H9 (cell line): Measurements from ENCODE around the gene MUC4. TPM values are rescaled to one million over a fixed set of nuclear protein-coding genes. Genes with fewer than 3 reads are reported as not detected.

Source experiments
- DNase-seq: peaks from one replicate; pipeline ENCODE4 v3.0.0-alpha.2; 2017
- H2AFZ ChIP-seq: one replicate; pipeline ENCODE4 v1.6.1; 2013; ENCODE audit warnings: mild to moderate bottlenecking, low read length, control low read depth, moderate library complexity
- H2AK5ac ChIP-seq: 2 replicates; pipeline ENCODE4 v1.6.1; 2013; ENCODE audit warnings: low read length, control low read depth, mixed read lengths; ENCODE audit not compliant: insufficient read length
- H2BK120ac ChIP-seq: one replicate; pipeline ENCODE4 v1.6.1; 2013; ENCODE audit warnings: low read depth, mild to moderate bottlenecking, low read length, control low read depth, inconsistent platforms; ENCODE audit not compliant: poor library complexity, severe bottlenecking
- H2BK12ac ChIP-seq: 2 replicates; pipeline ENCODE4 v1.6.1; 2013; ENCODE audit warnings: low read length, control low read depth, mixed read lengths, low read depth; ENCODE audit not compliant: insufficient read length
- H2BK15ac ChIP-seq: 2 replicates; pipeline ENCODE4 v1.6.1; 2013; ENCODE audit warnings: low read depth, low read length, control low read depth
- H2BK20ac ChIP-seq: one replicate; pipeline ENCODE4 v1.6.1; 2013; ENCODE audit warnings: low read depth, mild to moderate bottlenecking, low read length, control low read depth, inconsistent platforms; ENCODE audit not compliant: poor library complexity, severe bottlenecking
- H2BK5ac ChIP-seq: 2 replicates; pipeline ENCODE4 v1.6.1; 2013; ENCODE audit warnings: low read length, control low read depth, mixed read lengths; ENCODE audit not compliant: insufficient read length
- H3K14ac ChIP-seq: 2 replicates; pipeline ENCODE4 v1.6.1; 2013; ENCODE audit warnings: low read length, control low read depth; ENCODE audit not compliant: insufficient read depth
- H3K18ac ChIP-seq: 2 replicates; pipeline ENCODE4 v1.6.1; 2013; ENCODE audit warnings: low read depth, mild to moderate bottlenecking, mixed read lengths, low read length, control low read depth; ENCODE audit not compliant: insufficient read length
- H3K23ac ChIP-seq: 2 replicates; pipeline ENCODE4 v1.6.1; 2013; ENCODE audit warnings: low read length, control low read depth, mixed read lengths, low read depth; ENCODE audit not compliant: insufficient read length
- H3K23me2 ChIP-seq: 2 replicates; pipeline ENCODE4 v1.6.1; 2013; ENCODE audit warnings: low read depth, mild to moderate bottlenecking, mixed read lengths, low read length, control low read depth; ENCODE audit not compliant: insufficient read length, poor library complexity, severe bottlenecking
- H3K27ac ChIP-seq: 2 replicates; pipeline ENCODE4 v1.5.1; 2013; ENCODE audit warnings: low read length, control low read depth, mixed read lengths, low read depth; ENCODE audit not compliant: insufficient read length
- H3K27me3 ChIP-seq: 2 replicates; pipeline ENCODE4 v1.6.1; 2013; ENCODE audit warnings: low read length, control low read depth, inconsistent platforms; ENCODE audit not compliant: insufficient read depth
- H3K4ac ChIP-seq: 2 replicates; pipeline ENCODE4 v1.6.1; 2013; ENCODE audit warnings: low read depth, mild to moderate bottlenecking, control low read depth, inconsistent platforms, low read length, moderate library complexity
- H3K4me1 ChIP-seq: 2 replicates; pipeline ENCODE4 v1.6.1; 2013; ENCODE audit warnings: low read length, control low read depth, inconsistent platforms; ENCODE audit not compliant: insufficient read depth
- H3K4me2 ChIP-seq: 2 replicates; pipeline ENCODE4 v1.6.1; 2013; ENCODE audit warnings: low read length, control low read depth, mixed read lengths; ENCODE audit not compliant: insufficient read length, insufficient read depth
- H3K56ac ChIP-seq: 2 replicates; pipeline ENCODE4 v1.6.1; 2013; ENCODE audit warnings: low read depth, mild to moderate bottlenecking, mixed read lengths, low read length, control low read depth; ENCODE audit not compliant: insufficient read length
- H3K79me1 ChIP-seq: 2 replicates; pipeline ENCODE4 v1.6.1; 2013; ENCODE audit warnings: low read depth, mild to moderate bottlenecking, moderate library complexity, low read length, control low read depth, inconsistent platforms; ENCODE audit not compliant: insufficient read depth, poor library complexity, severe bottlenecking
- H3K79me2 ChIP-seq: 2 replicates; pipeline ENCODE4 v1.6.1; 2013; ENCODE audit warnings: low read length, control low read depth, inconsistent platforms; ENCODE audit not compliant: insufficient read depth
- H3K9ac ChIP-seq: 2 replicates; pipeline ENCODE4 v1.6.1; 2013; ENCODE audit warnings: low read length, control low read depth, mixed read lengths; ENCODE audit not compliant: insufficient read length; ENCODE audit errors: extremely low read depth
- H3K9me3 ChIP-seq: one replicate; pipeline ENCODE4 v1.6.1; 2013; ENCODE audit warnings: low read depth, low read length, inconsistent platforms; ENCODE audit not compliant: control insufficient read depth
- H3T11ph ChIP-seq: one replicate; pipeline ENCODE4 v1.6.1; 2013; ENCODE audit warnings: mild to moderate bottlenecking, low read length, control low read depth, inconsistent platforms
- H4K20me1 ChIP-seq: one replicate; pipeline ENCODE4 v1.6.1; 2013; ENCODE audit not compliant: control insufficient read depth, insufficient read length, insufficient read depth
- H4K5ac ChIP-seq: 2 replicates; pipeline ENCODE4 v1.6.1; 2013; ENCODE audit warnings: low read depth, mild to moderate bottlenecking, mixed read lengths, low read length, control low read depth; ENCODE audit not compliant: insufficient read length
- H4K8ac ChIP-seq: replicated peaks from 2 replicates; pipeline ENCODE4 v1.6.1; 2013; ENCODE audit warnings: low read length, control low read depth, mixed read lengths, low read depth; ENCODE audit not compliant: insufficient read length
- H4K91ac ChIP-seq: 2 replicates; pipeline ENCODE4 v1.6.1; 2013; ENCODE audit warnings: low read depth, mild to moderate bottlenecking, moderate library complexity, mixed read lengths, low read length, control low read depth; ENCODE audit not compliant: insufficient read length
- H3K27ac Mint-ChIP-seq, 3 experiments: 2 replicates in 2 of 3; 3 replicates in 1 of 3; pipeline ENCODE4 v1.8.0; 2020 to 2021; ENCODE audit warnings: mixed read lengths in 3 of 3, mild to moderate bottlenecking in 1 of 3, moderate library complexity in 1 of 3
- H3K27me3 Mint-ChIP-seq: 2 replicates; pipeline ENCODE4 v1.8.0; 2021; ENCODE audit warnings: low read depth, mild to moderate bottlenecking, moderate library complexity, mixed read lengths
- H3K36me3 Mint-ChIP-seq, 3 experiments: 2 replicates in 2 of 3; 3 replicates in 1 of 3; pipeline ENCODE4 v1.8.0; 2020 to 2021; ENCODE audit warnings: low read depth in 3 of 3, mixed read lengths in 3 of 3; ENCODE audit not compliant: insufficient read depth in 1 of 3
- H3K4me1 Mint-ChIP-seq, 2 experiments: 2 replicates each; pipeline ENCODE4 v1.8.0; 2020; ENCODE audit warnings: mixed read lengths in 2 of 2
- H3K4me3 Mint-ChIP-seq, 2 experiments: 2 replicates in 1 of 2; 3 replicates in 1 of 2; pipeline ENCODE4 v1.8.0; 2020 to 2021; ENCODE audit warnings: mild to moderate bottlenecking in 2 of 2, mixed read lengths in 2 of 2, moderate library complexity in 1 of 2
- H3K9me3 Mint-ChIP-seq, 2 experiments: 2 replicates in 1 of 2; 3 replicates in 1 of 2; pipeline ENCODE4 v1.8.0; 2020; ENCODE audit warnings: mild to moderate bottlenecking in 2 of 2, mixed read lengths in 2 of 2, moderate library complexity in 1 of 2
- CTCF ChIP-seq: fragments of 200-600 bp; sonication (generic); conservative IDR thresholded peaks from 3 replicates; pipeline ENCODE4 v1.8.0; 2021; ENCODE audit warnings: antibody characterized with exemption, mild to moderate bottlenecking
- WGBS: extraction: QIAGEN DNeasy Blood & Tissue Kit; methylation state at CpG from one replicate; pipeline ENCODE4 v1.1.7; 2013; ENCODE audit warnings: missing lambda C conversion rate, low lambda C conversion rate, mixed read lengths; ENCODE audit not compliant: insufficient read length; ENCODE audit errors: extremely low coverage; 5-methylcytosine and 5-hydroxymethylcytosine counted together
- total RNA-seq: library from RNA; stranded (reverse); gene quantifications from 2 replicates; pipeline ENCODE4 v1.2.1, GENCODE V29; 2021

The MUC4 gene
- total RNA-seq, 1 experiment from 2014 or later, result 1.2 TPM

GRCh38 chr3:195813916-195814640 lies 2.3 kb upstream of the MUC4 start:
- peaks cover 8% of the 10 kb centered on the region for H3K27me3 Mint-ChIP-seq
- H3K4me1 Mint-ChIP-seq, result peaks cover 26 to 27% of the 10 kb centered on the region in 2 experiments
- no peak overlapping the region for H3K56ac ChIP-seq
- H2BK120ac ChIP-seq, result no peak overlapping the region
- H3K4me2 ChIP-seq, result no peak overlapping the region
- H3K4me3 Mint-ChIP-seq, result no peak overlapping the region
- H3K27me3 ChIP-seq, result no peaks in the 10 kb centered on the region
- H3K4me1 ChIP-seq, result peaks cover 3% of the 10 kb centered on the region
- H3K9me3 ChIP-seq, result no peaks in the 10 kb centered on the region
- no peak overlapping the region for H3K18ac ChIP-seq
- no peaks in the 10 kb centered on the region for H4K20me1 ChIP-seq
- TF ChIP-seq CTCF, result no peak
- no peak overlapping the region for H4K5ac ChIP-seq
- H3K23ac ChIP-seq, result no peak overlapping the region
- no peak overlapping the region for H2AK5ac ChIP-seq
- H3K4ac ChIP-seq, result no peak overlapping the region
- no peaks in the 10 kb centered on the region for H3K36me3 Mint-ChIP-seq
- H2BK12ac ChIP-seq, result no peak overlapping the region
- no peaks in the 10 kb centered on the region for H3K23me2 ChIP-seq
- no peak overlapping the region for H2BK20ac ChIP-seq
- no peak overlapping the region for H2AFZ ChIP-seq
- H4K91ac ChIP-seq, result no peak overlapping the region
- H3K27ac Mint-ChIP-seq, result peak overlapping the region in 1 of 3 experiments; percentile 55; a peak in 2 of 7 replicates
- no peak overlapping the region for H2BK15ac ChIP-seq
- no peak overlapping the region for H2BK5ac ChIP-seq
- H3K9me3 Mint-ChIP-seq, result no peaks in the 10 kb centered on the region
- no CpG with 5 or more reads among the region's 24 CpGs for WGBS
- no peak overlapping the region for H3K9ac ChIP-seq
- H3K27ac ChIP-seq, result no peak overlapping the region
- no peaks in the 10 kb centered on the region for H3K79me1 ChIP-seq
- no peak overlapping the region for H3K14ac ChIP-seq
- no peaks in the 10 kb centered on the region for H3K79me2 ChIP-seq
- no peak overlapping the region for H3T11ph ChIP-seq
- DNase-seq, result peak; percentile 21
- H4K8ac ChIP-seq, result no peak overlapping the region
